Chondrocyte (in vitro differentiated cells): ENCODE results near the gene PLXNA2. TPM values are rescaled to one million over a fixed set of nuclear protein-coding genes. Genes with fewer than 3 reads are reported as not detected.

Experiments
- DNase-seq: peaks from one replicate; pipeline ENCODE4 v3.0.0; 2021; ENCODE audit warnings: mixed read lengths, low spot score
- H3K27ac Mint-ChIP-seq: one replicate; pipeline ENCODE4 v1.8.0; 2021; ENCODE audit warnings: mild to moderate bottlenecking, moderate library complexity, mixed read lengths; ENCODE audit not compliant: unreplicated experiment
- H3K27me3 Mint-ChIP-seq: 2 replicates; pipeline ENCODE4 v1.8.0; 2021; ENCODE audit warnings: low read depth, mixed read lengths
- H3K36me3 Mint-ChIP-seq: 2 replicates; pipeline ENCODE4 v1.8.0; 2021; ENCODE audit warnings: low read depth, mixed read lengths
- H3K4me1 Mint-ChIP-seq: 2 replicates; pipeline ENCODE4 v1.8.0; 2021; ENCODE audit warnings: low read depth, mild to moderate bottlenecking, mixed read lengths
- H3K4me3 Mint-ChIP-seq: one replicate; pipeline ENCODE4 v1.8.0; 2021; ENCODE audit warnings: mild to moderate bottlenecking, moderate library complexity, mixed read lengths; ENCODE audit not compliant: unreplicated experiment
- H3K9me3 Mint-ChIP-seq: 2 replicates; pipeline ENCODE4 v1.8.0; 2021; ENCODE audit warnings: low read depth, mixed read lengths
- total RNA-seq: library from RNA; stranded (reverse); gene quantifications from 3 replicates; pipeline ENCODE4 v1.2.1, GENCODE V29; 2021
- TF ChIP-seq, protein P1 (sequence below): fragments of 200-600 bp; sonication (generic); IDR thresholded peaks from 2 replicates; pipeline ENCODE4 v1.5.0; 2021; ENCODE audit warnings: antibody characterized with exemption, mild to moderate bottlenecking, moderate library complexity

The PLXNA2 gene
- total RNA-seq, 1 donor from 2014 or later, result 22.0 TPM

DNA sequence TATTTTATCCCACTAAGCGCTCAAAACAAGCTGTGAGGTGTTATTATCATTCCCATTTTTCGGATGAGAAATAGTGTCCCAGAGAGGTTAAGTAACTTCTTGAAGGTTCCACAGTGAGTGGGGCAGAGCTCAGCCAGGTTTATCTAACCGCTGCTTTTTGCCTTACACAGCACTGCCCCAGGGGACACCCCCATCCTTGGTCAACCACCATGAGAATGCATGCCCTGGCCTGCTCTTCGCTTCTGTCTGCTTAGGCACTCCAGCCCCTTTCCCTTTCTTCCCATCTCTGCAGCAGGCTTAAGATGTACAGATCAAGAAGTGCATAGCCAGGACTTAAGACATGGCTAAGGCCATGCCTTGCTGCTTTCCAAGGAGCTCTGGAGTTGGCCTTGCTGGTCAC is 174.3 kb downstream of the PLXNA2 start:
- H3K36me3 Mint-ChIP-seq, result peaks cover 25% of the 10 kb centered on the region
- peaks cover 6% of the 10 kb centered on the region for H3K4me1 Mint-ChIP-seq
- H3K4me3 Mint-ChIP-seq, result no peak overlapping the region
- TF ChIP-seq, protein P1, sequence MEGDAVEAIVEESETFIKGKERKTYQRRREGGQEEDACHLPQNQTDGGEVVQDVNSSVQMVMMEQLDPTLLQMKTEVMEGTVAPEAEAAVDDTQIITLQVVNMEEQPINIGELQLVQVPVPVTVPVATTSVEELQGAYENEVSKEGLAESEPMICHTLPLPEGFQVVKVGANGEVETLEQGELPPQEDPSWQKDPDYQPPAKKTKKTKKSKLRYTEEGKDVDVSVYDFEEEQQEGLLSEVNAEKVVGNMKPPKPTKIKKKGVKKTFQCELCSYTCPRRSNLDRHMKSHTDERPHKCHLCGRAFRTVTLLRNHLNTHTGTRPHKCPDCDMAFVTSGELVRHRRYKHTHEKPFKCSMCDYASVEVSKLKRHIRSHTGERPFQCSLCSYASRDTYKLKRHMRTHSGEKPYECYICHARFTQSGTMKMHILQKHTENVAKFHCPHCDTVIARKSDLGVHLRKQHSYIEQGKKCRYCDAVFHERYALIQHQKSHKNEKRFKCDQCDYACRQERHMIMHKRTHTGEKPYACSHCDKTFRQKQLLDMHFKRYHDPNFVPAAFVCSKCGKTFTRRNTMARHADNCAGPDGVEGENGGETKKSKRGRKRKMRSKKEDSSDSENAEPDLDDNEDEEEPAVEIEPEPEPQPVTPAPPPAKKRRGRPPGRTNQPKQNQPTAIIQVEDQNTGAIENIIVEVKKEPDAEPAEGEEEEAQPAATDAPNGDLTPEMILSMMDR, result no peak
- no peak overlapping the region for H3K27ac Mint-ChIP-seq
- no peaks in the 10 kb centered on the region for H3K27me3 Mint-ChIP-seq
- no peaks in the 10 kb centered on the region for H3K9me3 Mint-ChIP-seq
- DNase-seq, result no peak

DNA sequence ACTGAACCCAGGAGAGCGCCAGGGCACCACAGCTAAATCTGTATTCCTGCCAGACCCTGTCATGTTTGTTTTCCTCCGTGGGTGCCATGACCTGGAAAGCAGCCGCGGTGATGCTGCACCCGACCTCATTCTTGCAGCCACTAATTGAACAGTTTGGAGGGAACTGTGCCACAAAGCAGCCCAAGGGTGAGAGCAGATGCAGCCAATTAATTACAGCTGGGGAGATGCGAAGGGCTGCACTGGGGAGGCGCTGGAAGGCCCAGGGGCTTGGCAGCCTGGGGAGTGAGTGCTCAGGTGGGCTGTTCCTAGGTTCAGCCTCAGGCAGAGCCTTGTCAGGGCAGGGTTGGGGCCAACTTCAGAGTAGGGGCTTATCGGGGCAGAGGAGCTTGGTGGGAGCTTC is 174.9 kb downstream of the PLXNA2 start:
- TF ChIP-seq, protein P1, result no peak
- Mint-ChIP-seq H3K36me3 (peaks cover 24% of the 10 kb centered on the region), H3K4me3 (no peak overlapping the region), H3K27ac (no peak overlapping the region), H3K9me3 (no peaks in the 10 kb centered on the region), H3K4me1 (peaks cover 6% of the 10 kb centered on the region), H3K27me3 (no peaks in the 10 kb centered on the region)
- DNase-seq, result no peak

DNA sequence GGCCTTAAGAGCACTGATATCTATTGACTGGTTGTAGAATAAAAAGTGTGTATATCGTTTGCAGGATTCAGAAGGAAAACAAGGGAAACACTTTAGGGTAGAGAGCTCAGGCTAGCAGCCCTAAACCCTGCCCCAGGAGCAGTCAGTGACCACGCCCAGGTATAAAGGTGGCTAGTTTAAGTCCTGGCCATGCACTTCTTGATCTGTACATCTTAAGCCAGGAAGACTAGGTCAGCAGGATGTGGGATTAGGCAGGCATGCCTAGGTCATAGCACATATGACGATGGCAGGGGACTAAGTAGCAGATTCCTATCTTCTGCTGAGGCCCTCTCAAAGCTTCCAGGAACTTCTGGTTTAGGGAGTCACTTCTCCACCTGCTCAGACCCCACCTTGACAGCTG is 175.3 kb downstream of the PLXNA2 start:
- peaks cover 6% of the 10 kb centered on the region for H3K4me1 Mint-ChIP-seq
- TF ChIP-seq, protein P1, result no peak
- H3K36me3 Mint-ChIP-seq, result peaks cover 23% of the 10 kb centered on the region
- H3K9me3 Mint-ChIP-seq, result no peaks in the 10 kb centered on the region
- no peak for DNase-seq
- no peaks in the 10 kb centered on the region for H3K27me3 Mint-ChIP-seq
- H3K27ac Mint-ChIP-seq, result no peak overlapping the region
- no peak overlapping the region for H3K4me3 Mint-ChIP-seq

DNA sequence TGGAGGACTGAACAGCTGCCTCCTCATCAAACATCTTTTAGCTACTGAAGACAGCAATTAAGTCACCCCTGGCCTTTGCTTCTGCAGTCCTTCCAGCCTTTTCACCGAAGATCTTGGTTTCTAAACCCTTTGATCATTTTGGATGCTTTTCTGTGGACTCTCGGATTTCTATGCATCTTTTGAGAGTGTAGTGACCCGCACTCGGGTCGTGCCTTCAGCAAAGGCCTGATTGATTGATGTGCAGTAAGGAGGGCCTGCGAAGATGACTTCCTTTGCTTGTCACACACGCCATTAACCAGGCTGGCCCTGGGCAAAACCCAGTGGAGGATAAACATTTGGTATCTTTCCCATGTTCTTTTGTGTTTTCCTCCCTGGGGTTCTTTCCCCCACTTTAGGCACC is 175.8 kb downstream of the PLXNA2 start:
- no peak overlapping the region for H3K4me3 Mint-ChIP-seq
- peaks cover 23% of the 10 kb centered on the region for H3K36me3 Mint-ChIP-seq

DNA sequence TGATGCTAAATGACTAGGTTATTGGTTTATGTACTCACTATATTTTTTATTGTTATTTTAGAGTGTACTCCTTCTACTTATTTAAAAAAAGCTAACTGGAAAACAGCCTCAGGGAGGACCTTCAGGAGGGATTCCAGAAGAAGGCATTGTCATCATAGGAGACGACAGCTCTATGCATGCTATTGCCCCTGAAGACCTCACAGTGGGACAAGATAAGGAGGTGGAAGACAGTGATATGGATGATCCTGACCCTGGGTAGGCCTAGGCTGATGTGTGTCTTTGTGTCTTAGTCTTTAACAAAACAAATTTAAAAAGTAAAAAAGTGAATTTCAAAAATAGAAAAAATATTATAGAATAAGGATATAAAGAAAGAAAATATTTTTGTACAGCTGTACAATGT is 177.6 kb downstream of the PLXNA2 start:
- no peak overlapping the region for H3K4me3 Mint-ChIP-seq
- no peak for DNase-seq
- H3K36me3 Mint-ChIP-seq, result peaks cover 26% of the 10 kb centered on the region
- TF ChIP-seq, protein P1, result no peak
- no peaks in the 10 kb centered on the region for H3K9me3 Mint-ChIP-seq
- no peak overlapping the region for H3K27ac Mint-ChIP-seq
- H3K27me3 Mint-ChIP-seq, result no peaks in the 10 kb centered on the region
- peaks cover 6% of the 10 kb centered on the region for H3K4me1 Mint-ChIP-seq

More for the DNA sequence above, 175.8 kb downstream of the PLXNA2 start:
- Mint-ChIP-seq H3K9me3 (no peaks in the 10 kb centered on the region), H3K27ac (no peak overlapping the region), H3K27me3 (no peaks in the 10 kb centered on the region), H3K4me1 (peaks cover 6% of the 10 kb centered on the region)
- DNase-seq, result no peak
- TF ChIP-seq, protein P1, result no peak
